ENCODE data around the gene AFF2. TPM values are rescaled to one million over a fixed set of nuclear protein-coding genes. Genes with fewer than 3 reads are reported as not detected.

The AFF2 gene
- total RNA-seq, 4 donors from 2014 or later, result 2.8 to 25.8 (median 8.6) TPM

DNA sequence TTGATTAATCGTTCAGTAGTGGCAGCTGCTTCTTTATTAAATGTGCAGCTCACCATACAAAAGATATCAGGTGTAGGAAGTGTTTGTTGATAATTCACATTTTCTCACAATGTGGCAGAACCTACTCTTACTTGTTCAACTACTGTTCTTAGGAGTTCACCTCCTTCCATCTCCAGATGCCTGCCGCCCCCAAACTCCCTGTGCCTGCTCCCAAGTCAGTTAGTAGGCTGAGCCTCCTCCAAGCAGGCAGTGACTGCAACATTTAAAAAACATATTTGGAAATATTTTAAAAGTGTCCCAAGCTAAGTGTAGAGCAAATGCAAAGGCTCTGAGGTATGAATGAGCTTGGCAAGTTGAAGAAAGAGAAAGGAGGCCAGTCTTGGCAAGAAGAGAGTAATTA is 100.2 kb downstream of the AFF2 start:
- TF ChIP-seq, protein P1, sequence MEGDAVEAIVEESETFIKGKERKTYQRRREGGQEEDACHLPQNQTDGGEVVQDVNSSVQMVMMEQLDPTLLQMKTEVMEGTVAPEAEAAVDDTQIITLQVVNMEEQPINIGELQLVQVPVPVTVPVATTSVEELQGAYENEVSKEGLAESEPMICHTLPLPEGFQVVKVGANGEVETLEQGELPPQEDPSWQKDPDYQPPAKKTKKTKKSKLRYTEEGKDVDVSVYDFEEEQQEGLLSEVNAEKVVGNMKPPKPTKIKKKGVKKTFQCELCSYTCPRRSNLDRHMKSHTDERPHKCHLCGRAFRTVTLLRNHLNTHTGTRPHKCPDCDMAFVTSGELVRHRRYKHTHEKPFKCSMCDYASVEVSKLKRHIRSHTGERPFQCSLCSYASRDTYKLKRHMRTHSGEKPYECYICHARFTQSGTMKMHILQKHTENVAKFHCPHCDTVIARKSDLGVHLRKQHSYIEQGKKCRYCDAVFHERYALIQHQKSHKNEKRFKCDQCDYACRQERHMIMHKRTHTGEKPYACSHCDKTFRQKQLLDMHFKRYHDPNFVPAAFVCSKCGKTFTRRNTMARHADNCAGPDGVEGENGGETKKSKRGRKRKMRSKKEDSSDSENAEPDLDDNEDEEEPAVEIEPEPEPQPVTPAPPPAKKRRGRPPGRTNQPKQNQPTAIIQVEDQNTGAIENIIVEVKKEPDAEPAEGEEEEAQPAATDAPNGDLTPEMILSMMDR (IDR thresholded peaks at IDR 0.05; ENCODE audit: low read depth), result no peak

DNA sequence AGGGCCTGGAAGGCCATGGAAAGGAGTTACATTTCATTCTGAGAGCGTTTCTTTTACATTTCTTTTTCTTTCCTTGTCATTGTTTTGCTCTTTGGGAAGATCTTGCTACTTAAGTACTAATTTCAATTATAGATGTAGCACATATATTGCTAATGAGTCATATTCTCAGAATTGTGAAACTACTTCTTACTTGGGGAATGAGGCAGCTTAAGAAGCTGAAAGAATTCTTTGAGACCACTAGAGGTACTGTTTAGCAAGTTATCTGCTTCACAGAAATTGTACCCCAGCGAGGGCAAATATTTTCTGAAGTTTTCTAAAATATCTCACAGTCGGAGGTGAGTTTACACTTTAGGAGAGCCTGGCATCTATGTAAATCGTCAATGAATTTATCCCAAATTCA is 100.6 kb downstream of the AFF2 start:
- TF ChIP-seq, protein P1 (IDR thresholded peaks at IDR 0.05; ENCODE audit: low read depth), result no peak

DNA sequence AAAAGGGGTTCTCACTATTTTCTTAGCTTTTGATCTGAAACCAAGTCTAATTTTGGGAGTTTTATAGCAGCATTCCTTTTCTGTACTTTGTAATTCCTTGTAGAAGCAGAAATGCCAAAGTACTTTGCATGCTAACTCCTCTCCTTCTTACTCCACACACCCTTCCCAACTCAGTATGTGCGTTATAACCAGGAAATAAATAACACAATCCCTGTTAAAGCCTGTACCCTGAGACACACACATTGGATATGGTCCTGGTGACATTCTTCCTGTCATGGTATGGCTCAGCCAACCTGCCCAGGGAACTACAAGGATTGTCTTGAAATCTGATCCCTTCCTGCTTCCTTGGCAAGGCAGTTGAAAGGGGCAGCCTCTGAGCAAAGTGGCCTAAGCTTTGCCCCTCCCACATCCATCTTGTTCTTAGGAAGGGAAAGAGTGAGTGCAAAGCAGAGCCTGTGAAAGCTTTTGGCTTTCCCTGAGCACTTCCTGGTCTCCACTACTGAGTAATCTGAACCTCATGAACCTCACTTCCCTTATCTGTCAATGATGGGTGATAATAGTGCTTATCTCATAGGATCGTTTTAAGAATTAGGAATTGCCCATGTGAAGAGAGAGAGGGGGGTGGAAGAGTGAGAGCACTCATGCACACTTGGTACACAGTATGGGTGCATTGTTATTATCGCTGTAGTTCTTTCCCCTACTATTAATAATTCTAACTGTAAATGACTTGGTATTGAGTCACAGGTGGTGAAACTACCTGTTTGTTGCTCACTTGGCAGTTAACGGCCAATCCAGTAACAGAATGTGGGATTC is 109.3 kb downstream of the AFF2 start:
- TF ChIP-seq, protein P1 (IDR thresholded peaks at IDR 0.05; ENCODE audit: low read depth), result no peak

DNA sequence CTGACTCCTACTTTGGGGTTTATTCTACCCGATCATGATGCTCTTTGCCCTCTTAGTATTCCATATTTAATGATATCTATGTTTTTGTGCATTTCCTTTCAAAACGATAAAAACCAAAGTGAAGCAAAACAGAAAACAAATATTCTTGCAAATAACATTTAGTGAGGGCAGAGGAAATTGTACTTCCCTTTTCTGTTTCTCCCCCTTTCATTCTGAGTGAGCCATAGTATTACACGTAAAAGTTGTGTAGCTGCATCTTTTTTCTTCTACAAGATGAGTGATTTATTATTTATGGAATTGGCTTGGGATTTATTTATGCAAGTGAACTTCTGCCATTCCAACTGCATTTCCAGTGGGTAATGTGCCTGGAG is 109.9 kb downstream of the AFF2 start:
- TF ChIP-seq, protein P1 (IDR thresholded peaks at IDR 0.05; ENCODE audit: low read depth), result no peak

DNA sequence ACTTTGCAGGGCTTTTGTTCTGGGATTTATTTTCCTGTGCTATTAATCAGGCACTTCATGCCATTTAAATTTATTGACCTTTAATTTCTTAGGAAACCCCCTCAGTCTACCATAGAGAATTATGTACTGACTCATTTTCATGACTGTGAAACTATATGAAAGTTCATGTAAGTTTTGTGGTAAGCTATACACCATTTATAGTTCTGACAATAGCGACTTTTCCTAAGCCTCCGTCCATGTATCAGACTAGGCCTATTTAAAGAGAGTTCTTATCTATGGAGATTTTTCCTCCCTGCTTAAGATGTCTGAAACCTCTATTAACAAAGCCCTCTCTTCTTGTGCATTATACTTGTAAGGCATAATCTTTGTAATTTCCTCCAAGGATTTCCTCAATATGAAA is 111.6 kb downstream of the AFF2 start:
- TF ChIP-seq, protein P1 (IDR thresholded peaks at IDR 0.05; ENCODE audit: low read depth), result no peak

DNA sequence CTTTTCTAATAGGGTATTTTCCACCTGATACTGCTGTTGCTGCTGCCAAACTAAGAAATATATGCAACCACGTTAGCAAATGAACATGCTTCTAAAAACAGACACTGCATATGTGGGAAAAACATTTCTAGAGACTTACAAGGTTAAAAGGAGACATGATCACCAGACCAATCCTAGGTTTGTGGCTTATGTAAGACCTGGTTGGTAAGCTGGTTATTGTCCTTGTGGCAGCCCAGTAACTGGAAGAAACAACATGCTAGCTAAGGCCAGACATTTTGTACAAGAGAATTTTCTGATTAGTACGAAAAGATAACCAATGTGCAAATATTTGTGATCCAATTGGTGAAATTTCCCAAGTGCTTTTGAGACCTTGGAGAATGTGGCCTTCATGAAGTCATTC is 112.0 kb downstream of the AFF2 start:
- TF ChIP-seq, protein P1 (IDR thresholded peaks at IDR 0.05; ENCODE audit: low read depth), result no peak

DNA sequence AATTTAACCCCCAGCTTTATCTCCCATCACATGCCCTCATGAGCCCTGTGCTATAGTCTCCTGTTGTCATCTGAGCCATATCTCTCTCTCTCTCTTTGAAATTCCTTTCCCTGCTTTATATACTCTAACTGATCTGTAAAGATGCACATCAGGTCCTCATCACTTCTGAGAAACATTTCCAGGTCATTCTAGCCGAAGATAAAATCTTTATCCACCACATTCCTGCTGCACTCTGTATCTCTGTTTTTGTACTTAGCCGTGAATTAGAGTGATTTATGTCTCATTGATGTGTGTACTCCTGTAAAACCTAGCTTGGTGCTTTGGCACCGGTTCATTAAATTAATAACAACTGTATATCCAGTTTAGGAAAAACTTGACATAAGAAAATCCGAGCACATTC is 113.2 kb downstream of the AFF2 start:
- TF ChIP-seq, protein P1 (IDR thresholded peaks at IDR 0.05; ENCODE audit: low read depth), result no peak
